Measurements from ENCODE around the gene UBN1.

- TF ChIP-seq EZH2 (IDR thresholded peaks at IDR 0.05; ENCODE audit: insufficient read depth, low read length), result no peak
- TF ChIP-seq CTCF (IDR thresholded peaks at IDR 0.05; ENCODE audit: insufficient read depth, low read depth, low read length), result no peak
Measured at GRCh38 chr16:4882633-4883285, 35.5 kb downstream of the UBN1 start.
